ENCODE data around the gene LAMA1.
A peak's percentile ranks its signal among the peaks of the same experiment; 100 is the strongest.

The LAMA1 gene

DNA sequence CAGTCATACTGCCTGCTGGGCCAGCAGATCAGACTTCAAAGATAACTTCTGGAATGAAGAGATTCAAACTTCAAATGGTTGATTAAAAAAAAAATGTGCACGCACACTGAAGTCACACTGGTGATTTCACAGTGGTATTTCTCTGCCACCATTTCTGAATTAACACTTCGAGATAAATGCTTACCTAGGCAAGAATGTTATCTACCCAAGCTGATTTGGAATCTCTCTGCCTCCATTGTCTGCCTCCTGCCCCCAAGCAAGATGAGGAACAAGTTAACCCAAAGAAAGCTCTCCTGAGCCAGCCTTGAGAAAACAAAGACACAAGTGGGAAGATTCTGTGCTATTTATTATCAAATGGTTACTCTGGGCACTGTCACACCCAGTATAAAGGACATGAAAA, 6.5 kb downstream of the LAMA1 start:
- Histone ChIP-seq H2AFZ (ENCODE audit: low read length) (no peak overlapping the region), H3K9me3 (replicated peaks in 1 of 2; ENCODE audit: control insufficient read depth in 2 of 2, insufficient read depth in 1 of 2, low read depth in 1 of 2, low read length in 2 of 2) (peaks cover 0 to 25% of the 10 kb centered on the region in 2 donors), H3K79me1 (ENCODE audit: low read depth, low read length) (no peaks in the 10 kb centered on the region), H3K14ac (ENCODE audit: low read length) (no peak overlapping the region), H2BK12ac (ENCODE audit: low read length) (no peak overlapping the region), H4K91ac (ENCODE audit: low read depth, low read length, poor library complexity) (no peak overlapping the region), H3K27ac (replicated peaks; ENCODE audit: low read length) (no peak overlapping the region), H3K4me1 (ENCODE audit: control insufficient read depth in 2 of 2, insufficient read depth in 1 of 2, low read depth in 1 of 2, low read length in 2 of 2) (peaks cover 4 to 11% of the 10 kb centered on the region in 2 donors), H2BK5ac (ENCODE audit: low read length) (no peak overlapping the region), H3K23ac (ENCODE audit: low read depth, low read length, poor library complexity) (no peak overlapping the region), H3K4ac (ENCODE audit: low read length) (no peak overlapping the region), H3K27me3 (ENCODE audit: control insufficient read depth in 3 of 3, insufficient read depth in 3 of 3, low read depth in 1 of 3, low read length in 3 of 3) (no peaks in the 10 kb centered on the region), H3K36me3 (replicated peaks in 1 of 2; ENCODE audit: control insufficient read depth in 2 of 2, insufficient read depth in 2 of 2, low read length in 2 of 2) (peaks cover 0 to 27% of the 10 kb centered on the region in 2 donors), H2BK120ac (ENCODE audit: low read depth, low read length) (no peak overlapping the region), H2BK15ac (ENCODE audit: low read length) (no peak overlapping the region), H3K4me3 (ENCODE audit: low read length in 2 of 2) (no peak overlapping the region), H4K8ac (ENCODE audit: low read depth, low read length) (no peak overlapping the region), H2AK5ac (ENCODE audit: low read depth, low read length) (no peak overlapping the region), H3K4me2 (ENCODE audit: insufficient read depth, low read length, poor library complexity, severe bottlenecking) (no peak overlapping the region), H3K9ac (ENCODE audit: low read depth, low read length, poor library complexity) (no peak overlapping the region), H3K18ac (ENCODE audit: low read length) (no peak overlapping the region)
- WGBS, 2 donors (ENCODE audit: extremely low coverage in 2 of 2, insufficient read length in 2 of 2, insufficient replicate concordance in 1 of 2): no CpG with 5 or more reads among the region's 2 CpGs
- DNase-seq (ENCODE audit: low spot score): no peak

DNA sequence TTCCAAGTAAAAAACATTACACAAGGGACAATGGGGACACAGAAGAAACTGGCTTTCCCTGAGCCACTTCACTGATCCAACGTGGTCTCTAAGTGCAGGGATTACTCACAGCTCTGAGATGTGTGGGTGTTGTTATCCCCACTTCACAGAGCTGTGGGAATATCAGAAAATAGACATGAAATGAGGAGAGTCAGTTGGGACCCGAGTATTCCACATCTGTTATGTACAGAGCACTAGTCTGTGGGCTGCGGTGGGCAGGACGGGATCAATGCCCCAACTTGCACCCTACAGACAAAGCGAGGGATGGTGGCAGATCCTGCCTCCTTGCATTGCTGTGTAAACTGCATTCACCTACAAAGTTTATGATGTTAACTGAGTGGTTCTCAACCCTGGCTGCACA, 11.7 kb downstream of the LAMA1 start:
- Histone ChIP-seq H3K14ac (ENCODE audit: low read length) (no peak overlapping the region), H3K9me3 (replicated peaks in 1 of 2; ENCODE audit: control insufficient read depth in 2 of 2, insufficient read depth in 1 of 2, low read depth in 1 of 2, low read length in 2 of 2) (peaks cover 0 to 10% of the 10 kb centered on the region in 2 donors)
- DNase-seq (ENCODE audit: low spot score): no peak

DNA sequence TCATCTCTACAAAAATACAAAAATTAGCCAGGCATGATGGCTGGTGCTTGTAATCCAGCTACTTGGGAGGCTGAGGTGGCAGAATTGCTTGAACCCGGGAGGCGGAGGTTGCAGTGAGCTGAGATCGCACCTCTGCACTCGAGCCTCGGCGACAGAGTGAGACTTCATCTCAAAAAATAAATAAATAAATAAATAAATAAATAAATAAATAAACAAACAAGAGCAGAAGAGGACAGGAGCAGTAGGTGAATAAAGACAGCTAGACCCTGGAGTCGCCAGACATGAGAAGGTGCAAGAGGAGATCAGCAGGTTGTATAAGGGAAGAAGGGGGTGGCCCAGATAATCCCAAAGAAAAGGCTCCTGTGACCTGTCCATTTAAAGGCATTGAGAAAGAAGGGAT, 12.3 kb downstream of the LAMA1 start:
- H3K14ac ChIP-seq (ENCODE audit: low read length): no peak overlapping the region
- H3K9me3 ChIP-seq (replicated peaks in 1 of 2; ENCODE audit: control insufficient read depth in 2 of 2, insufficient read depth in 1 of 2, low read depth in 1 of 2, low read length in 2 of 2): peaks cover 0 to 17% of the 10 kb centered on the region in 2 donors
- no peak overlapping the region for H3K23ac ChIP-seq (ENCODE audit: low read depth, low read length, poor library complexity)
- no peak overlapping the region for H3K4ac ChIP-seq (ENCODE audit: low read length)
- DNase-seq (ENCODE audit: low spot score): no peak
- peaks cover 0 to 2% of the 10 kb centered on the region in 2 donors for H3K4me1 ChIP-seq (ENCODE audit: control insufficient read depth in 2 of 2, insufficient read depth in 1 of 2, low read depth in 1 of 2, low read length in 2 of 2)
- H3K79me1 ChIP-seq (ENCODE audit: low read depth, low read length): peaks cover 10% of the 10 kb centered on the region
- H3K18ac ChIP-seq (ENCODE audit: low read length): no peak overlapping the region
- no peaks in the 10 kb centered on the region for H3K27me3 ChIP-seq (ENCODE audit: control insufficient read depth in 3 of 3, insufficient read depth in 3 of 3, low read depth in 1 of 3, low read length in 3 of 3)
- H2BK12ac ChIP-seq (ENCODE audit: low read length): no peak overlapping the region
- H3K9ac ChIP-seq (ENCODE audit: low read depth, low read length, poor library complexity): no peak overlapping the region
- no peak overlapping the region for H3K27ac ChIP-seq (replicated peaks; ENCODE audit: low read length)
- no peak overlapping the region for H3K4me2 ChIP-seq (ENCODE audit: insufficient read depth, low read length, poor library complexity, severe bottlenecking)
- H2AFZ ChIP-seq (ENCODE audit: low read length): no peak overlapping the region
- H2BK15ac ChIP-seq (ENCODE audit: low read length): no peak overlapping the region
- no CpG with 5 or more reads among the region's 7 CpGs for WGBS, 2 donors (ENCODE audit: extremely low coverage in 2 of 2, insufficient read length in 2 of 2, insufficient replicate concordance in 1 of 2)
- no peak overlapping the region for H2BK120ac ChIP-seq (ENCODE audit: low read depth, low read length)
- no peak overlapping the region for H3K4me3 ChIP-seq (ENCODE audit: low read length in 2 of 2)
- no peak overlapping the region for H2BK5ac ChIP-seq (ENCODE audit: low read length)
- H2AK5ac ChIP-seq (ENCODE audit: low read depth, low read length): no peak overlapping the region
- H4K8ac ChIP-seq (ENCODE audit: low read depth, low read length): no peak overlapping the region
- H4K91ac ChIP-seq (ENCODE audit: low read depth, low read length, poor library complexity): no peak overlapping the region
- peaks cover 1 to 29% of the 10 kb centered on the region in 2 donors for H3K36me3 ChIP-seq (replicated peaks in 1 of 2; ENCODE audit: control insufficient read depth in 2 of 2, insufficient read depth in 2 of 2, low read length in 2 of 2)

More for the DNA sequence above, 11.7 kb downstream of the LAMA1 start:
- Histone ChIP-seq H3K4me2 (ENCODE audit: insufficient read depth, low read length, poor library complexity, severe bottlenecking) (no peak overlapping the region), H2BK12ac (ENCODE audit: low read length) (no peak overlapping the region), H2AK5ac (ENCODE audit: low read depth, low read length) (no peak overlapping the region), H3K27ac (replicated peaks; ENCODE audit: low read length) (no peak overlapping the region), H3K4me3 (ENCODE audit: low read length in 2 of 2) (no peak overlapping the region), H2BK120ac (ENCODE audit: low read depth, low read length) (no peak overlapping the region), H3K9ac (ENCODE audit: low read depth, low read length, poor library complexity) (no peak overlapping the region), H3K79me1 (ENCODE audit: low read depth, low read length) (peaks cover 10% of the 10 kb centered on the region), H2AFZ (ENCODE audit: low read length) (no peak overlapping the region), H3K36me3 (replicated peaks in 1 of 2; ENCODE audit: control insufficient read depth in 2 of 2, insufficient read depth in 2 of 2, low read length in 2 of 2) (peaks cover 1 to 28% of the 10 kb centered on the region in 2 donors), H3K23ac (ENCODE audit: low read depth, low read length, poor library complexity) (no peak overlapping the region), H2BK5ac (ENCODE audit: low read length) (no peak overlapping the region), H2BK15ac (ENCODE audit: low read length) (no peak overlapping the region), H3K4ac (ENCODE audit: low read length) (no peak overlapping the region), H4K8ac (ENCODE audit: low read depth, low read length) (no peak overlapping the region), H3K18ac (ENCODE audit: low read length) (no peak overlapping the region), H3K4me1 (ENCODE audit: control insufficient read depth in 2 of 2, insufficient read depth in 1 of 2, low read depth in 1 of 2, low read length in 2 of 2) (peaks cover 0 to 4% of the 10 kb centered on the region in 2 donors), H4K91ac (ENCODE audit: low read depth, low read length, poor library complexity) (no peak overlapping the region), H3K27me3 (ENCODE audit: control insufficient read depth in 3 of 3, insufficient read depth in 3 of 3, low read depth in 1 of 3, low read length in 3 of 3) (no peaks in the 10 kb centered on the region)
- WGBS, 2 donors (ENCODE audit: extremely low coverage in 2 of 2, insufficient read length in 2 of 2, insufficient replicate concordance in 1 of 2): no CpG with 5 or more reads among the region's 5 CpGs

DNA sequence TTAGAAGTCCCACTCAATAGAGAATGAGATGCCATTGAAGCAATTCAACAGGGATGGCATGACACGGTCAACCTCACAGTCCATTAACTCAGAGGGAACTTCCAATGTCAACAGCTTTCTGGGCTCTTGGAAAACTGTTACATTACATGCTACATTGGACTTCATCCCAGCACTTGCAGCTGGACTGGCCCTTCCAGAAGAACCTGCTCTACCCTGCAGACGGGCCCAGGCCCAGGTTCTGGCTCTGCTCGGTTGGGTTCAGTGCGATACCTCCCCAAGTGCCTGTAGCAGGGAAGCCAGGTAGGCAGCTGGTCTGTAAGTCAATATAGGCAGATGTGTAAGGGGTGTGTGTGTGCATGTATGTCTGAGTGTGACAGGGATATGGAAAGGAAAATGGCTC, 12.9 kb downstream of the LAMA1 start:
- no peak overlapping the region for H3K27ac ChIP-seq (replicated peaks; ENCODE audit: low read length)
- no peak overlapping the region for H2AK5ac ChIP-seq (ENCODE audit: low read depth, low read length)
- H3K4me1 ChIP-seq (ENCODE audit: control insufficient read depth in 2 of 2, insufficient read depth in 1 of 2, low read depth in 1 of 2, low read length in 2 of 2): peaks cover 0 to 2% of the 10 kb centered on the region in 2 donors
- peak overlapping the region; percentile 26 for H2BK120ac ChIP-seq (ENCODE audit: low read depth, low read length)
- H3K4ac ChIP-seq (ENCODE audit: low read length): no peak overlapping the region
- no peak overlapping the region for H4K91ac ChIP-seq (ENCODE audit: low read depth, low read length, poor library complexity)
- H2BK5ac ChIP-seq (ENCODE audit: low read length): no peak overlapping the region
- no peak overlapping the region for H3K9ac ChIP-seq (ENCODE audit: low read depth, low read length, poor library complexity)
- DNase-seq (ENCODE audit: low spot score): no peak
- peaks cover 0 to 21% of the 10 kb centered on the region in 2 donors for H3K9me3 ChIP-seq (replicated peaks in 1 of 2; ENCODE audit: control insufficient read depth in 2 of 2, insufficient read depth in 1 of 2, low read depth in 1 of 2, low read length in 2 of 2)
- no peak overlapping the region for H4K8ac ChIP-seq (ENCODE audit: low read depth, low read length)
- H3K18ac ChIP-seq (ENCODE audit: low read length): no peak overlapping the region
- no peak overlapping the region for H2BK15ac ChIP-seq (ENCODE audit: low read length)
- H3K4me3 ChIP-seq (ENCODE audit: low read length in 2 of 2): no peak overlapping the region
- H3K27me3 ChIP-seq (ENCODE audit: control insufficient read depth in 3 of 3, insufficient read depth in 3 of 3, low read depth in 1 of 3, low read length in 3 of 3): no peaks in the 10 kb centered on the region
- H2AFZ ChIP-seq (ENCODE audit: low read length): no peak overlapping the region
- no CpG with 5 or more reads among the region's 4 CpGs for WGBS, 2 donors (ENCODE audit: extremely low coverage in 2 of 2, insufficient read length in 2 of 2, insufficient replicate concordance in 1 of 2)
- H3K36me3 ChIP-seq (replicated peaks in 1 of 2; ENCODE audit: control insufficient read depth in 2 of 2, insufficient read depth in 2 of 2, low read length in 2 of 2): peaks cover 1 to 29% of the 10 kb centered on the region in 2 donors
- no peak overlapping the region for H2BK12ac ChIP-seq (ENCODE audit: low read length)
- no peak overlapping the region for H3K4me2 ChIP-seq (ENCODE audit: insufficient read depth, low read length, poor library complexity, severe bottlenecking)
- no peak overlapping the region for H3K14ac ChIP-seq (ENCODE audit: low read length)
- H3K79me1 ChIP-seq (ENCODE audit: low read depth, low read length): peaks cover 10% of the 10 kb centered on the region
- H3K23ac ChIP-seq (ENCODE audit: low read depth, low read length, poor library complexity): no peak overlapping the region
